ENCODE data around the gene CAST. TPM values are rescaled to one million over a fixed set of nuclear protein-coding genes. Genes with fewer than 3 reads are reported as not detected.
A peak's percentile ranks its signal among the peaks of the same experiment; 100 is the strongest.

The CAST gene
- total and polyA plus RNA-seq, 8 donors: 54.0 to 458 (median 209) TPM

DNA sequence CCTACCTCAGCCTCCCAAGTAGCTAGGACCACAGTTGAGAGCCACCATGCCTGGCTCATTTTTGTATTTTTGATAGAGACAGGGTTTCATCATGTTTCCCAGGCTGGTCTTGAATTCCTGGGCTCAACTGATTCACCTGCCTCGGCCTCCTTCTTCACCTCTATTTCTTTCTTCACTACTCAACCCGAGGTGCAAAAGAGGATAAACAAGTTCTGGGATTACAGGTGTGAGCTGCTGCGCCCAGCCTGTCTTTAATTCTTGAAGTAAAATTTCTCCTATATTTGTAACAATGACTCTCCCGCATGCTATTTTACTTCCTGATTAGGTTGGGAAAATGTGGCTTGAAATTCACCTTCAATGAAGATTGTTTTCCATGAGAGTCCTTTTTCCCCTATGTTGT, 46.4 kb downstream of the CAST start:
- DNase-seq: no peak
- H3K36me3 ChIP-seq: no peaks in the 10 kb centered on the region
- intact Hi-C loops (cut with DNase I; ENCODE audit: low total_unique reads): no loop called here
- H3K27me3 ChIP-seq: no peaks in the 10 kb centered on the region
- H3K27ac ChIP-seq: peak overlapping the region in 3 of 5 donors; percentile 36 to 57 (median 39)
- peaks cover 19 to 96% (median 52%) of the 10 kb centered on the region in 4 donors for H3K4me1 ChIP-seq
- TF ChIP-seq EP300 (IDR thresholded peaks at IDR 0.05): no peak
- TF ChIP-seq, protein P1, sequence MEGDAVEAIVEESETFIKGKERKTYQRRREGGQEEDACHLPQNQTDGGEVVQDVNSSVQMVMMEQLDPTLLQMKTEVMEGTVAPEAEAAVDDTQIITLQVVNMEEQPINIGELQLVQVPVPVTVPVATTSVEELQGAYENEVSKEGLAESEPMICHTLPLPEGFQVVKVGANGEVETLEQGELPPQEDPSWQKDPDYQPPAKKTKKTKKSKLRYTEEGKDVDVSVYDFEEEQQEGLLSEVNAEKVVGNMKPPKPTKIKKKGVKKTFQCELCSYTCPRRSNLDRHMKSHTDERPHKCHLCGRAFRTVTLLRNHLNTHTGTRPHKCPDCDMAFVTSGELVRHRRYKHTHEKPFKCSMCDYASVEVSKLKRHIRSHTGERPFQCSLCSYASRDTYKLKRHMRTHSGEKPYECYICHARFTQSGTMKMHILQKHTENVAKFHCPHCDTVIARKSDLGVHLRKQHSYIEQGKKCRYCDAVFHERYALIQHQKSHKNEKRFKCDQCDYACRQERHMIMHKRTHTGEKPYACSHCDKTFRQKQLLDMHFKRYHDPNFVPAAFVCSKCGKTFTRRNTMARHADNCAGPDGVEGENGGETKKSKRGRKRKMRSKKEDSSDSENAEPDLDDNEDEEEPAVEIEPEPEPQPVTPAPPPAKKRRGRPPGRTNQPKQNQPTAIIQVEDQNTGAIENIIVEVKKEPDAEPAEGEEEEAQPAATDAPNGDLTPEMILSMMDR (IDR thresholded peaks at IDR 0.05): no peak
- TF ChIP-seq POLR2A (IDR thresholded peaks at IDR 0.05): no peak
- TF ChIP-seq POLR2AphosphoS5 (IDR thresholded peaks at IDR 0.05): no peak
- WGBS, 5 donors: 66 to 89% (median 80%) methylated on average over 4 of the region's 4 CpGs
- no peak overlapping the region for H3K4me3 ChIP-seq
- no peaks in the 10 kb centered on the region for H3K9me3 ChIP-seq

DNA sequence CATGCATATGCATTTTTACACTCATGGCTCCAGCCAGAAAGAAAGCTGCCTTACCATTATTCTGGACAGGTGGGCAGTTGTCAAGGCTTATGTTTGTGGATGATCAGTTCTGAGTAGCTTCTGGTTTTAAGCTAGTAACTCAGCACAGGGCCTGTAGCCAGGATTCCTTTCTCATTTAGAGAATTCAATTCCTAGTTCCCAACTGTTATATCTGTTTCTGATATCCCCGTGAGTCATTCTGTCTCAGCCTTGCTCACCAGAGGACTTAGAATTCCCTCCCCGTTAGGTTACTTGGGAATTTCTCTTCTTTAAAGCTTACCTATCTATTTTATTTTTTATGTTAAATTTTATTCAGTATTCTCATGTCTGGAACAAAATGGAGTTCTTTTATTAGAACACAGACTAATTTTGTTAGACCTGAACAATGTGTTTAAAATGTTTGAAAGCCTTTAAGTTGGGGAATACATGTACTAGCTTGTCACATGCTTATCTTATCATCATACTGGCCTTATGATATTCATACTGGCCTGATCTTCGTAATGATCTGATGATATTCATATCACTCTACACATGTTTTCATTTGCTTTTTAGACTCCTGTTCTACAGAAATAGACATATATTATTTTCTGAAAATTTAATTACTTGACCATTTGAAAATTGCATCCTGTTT, 47.1 kb downstream of the CAST start:
- H3K27ac ChIP-seq: peak overlapping the region in 3 of 5 donors; percentile 36 to 57 (median 39)
- TF ChIP-seq POLR2A (IDR thresholded peaks at IDR 0.05) (no peak), EP300 (IDR thresholded peaks at IDR 0.05) (no peak), POLR2AphosphoS5 (IDR thresholded peaks at IDR 0.05) (peak in 1 of 3 donors; percentile 26)
- peaks cover 17 to 96% (median 52%) of the 10 kb centered on the region in 4 donors for H3K4me1 ChIP-seq
- H3K36me3 ChIP-seq: no peaks in the 10 kb centered on the region
- H3K4me3 ChIP-seq: no peak overlapping the region
- intact Hi-C loops (cut with DNase I; ENCODE audit: low total_unique reads): no loop called here
- DNase-seq: no peak
- no peaks in the 10 kb centered on the region for H3K9me3 ChIP-seq
- no peaks in the 10 kb centered on the region for H3K27me3 ChIP-seq
- WGBS, 5 donors: 24 to 35% (median 29%) methylated on average over 3 of the region's 3 CpGs

DNA sequence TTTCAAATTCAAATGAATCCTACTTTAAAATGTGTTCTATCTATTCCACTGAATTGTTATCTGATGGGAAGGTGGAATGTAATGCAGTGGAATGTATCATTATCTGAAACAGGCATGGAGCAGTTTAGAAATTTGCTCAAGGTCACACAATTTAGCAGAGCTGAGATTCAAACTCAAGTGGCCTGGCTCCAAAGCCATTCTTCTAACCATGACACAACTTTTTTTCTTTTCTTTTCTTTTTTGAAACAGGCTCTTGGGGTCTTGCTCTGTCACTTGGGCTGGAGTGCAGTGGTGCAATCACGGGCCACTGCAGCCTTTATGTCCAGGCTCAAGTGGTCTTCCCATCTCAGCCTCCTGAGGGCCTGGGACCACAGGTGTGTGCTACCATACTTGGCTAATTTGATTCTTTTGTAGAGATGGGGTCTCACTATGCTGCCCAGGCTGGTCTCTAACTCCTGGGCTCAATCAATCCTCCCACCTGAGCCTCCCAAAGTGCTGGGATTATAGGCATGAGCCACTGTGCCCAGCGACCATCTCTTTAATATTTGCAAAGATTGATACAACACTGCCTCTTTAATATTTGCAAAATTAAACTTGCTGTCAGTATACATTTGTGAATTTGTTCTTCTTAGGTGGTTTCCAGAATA, 50.0 kb downstream of the CAST start:
- no peak overlapping the region for H3K27ac ChIP-seq
- no peak for DNase-seq

GRCh38 chr5:96714450-96714849, 52.3 kb downstream of the CAST start:
- H3K9me3 ChIP-seq: no peaks in the 10 kb centered on the region
- no peaks in the 10 kb centered on the region for H3K36me3 ChIP-seq
- peaks cover 18 to 97% (median 55%) of the 10 kb centered on the region in 4 donors for H3K4me1 ChIP-seq
- peak in 1 of 2 donors; percentile 73 for DNase-seq
- TF ChIP-seq POLR2A (IDR thresholded peaks at IDR 0.05): no peak
- TF ChIP-seq POLR2AphosphoS5 (IDR thresholded peaks at IDR 0.05): peak in 2 of 3 donors; percentile 25 to 44
- TF ChIP-seq EP300 (IDR thresholded peaks at IDR 0.05): no peak
- TF ChIP-seq, protein P1 (IDR thresholded peaks at IDR 0.05): no peak
- no peak overlapping the region for H3K4me3 ChIP-seq
- intact Hi-C loops (cut with DNase I; ENCODE audit: low total_unique reads): no loop called here
- H3K27ac ChIP-seq: peak overlapping the region in 4 of 5 donors; percentile 67 to 85 (median 79)
- H3K27me3 ChIP-seq: no peaks in the 10 kb centered on the region

More for the DNA sequence above, 50.0 kb downstream of the CAST start:
- Histone ChIP-seq H3K4me3 (no peak overlapping the region), H3K27me3 (no peaks in the 10 kb centered on the region), H3K36me3 (no peaks in the 10 kb centered on the region), H3K9me3 (no peaks in the 10 kb centered on the region), H3K4me1 (peaks cover 19 to 99% (median 57%) of the 10 kb centered on the region in 4 donors)
- intact Hi-C loops (cut with DNase I; ENCODE audit: low total_unique reads): no loop called here
- TF ChIP-seq, protein P1 (IDR thresholded peaks at IDR 0.05): no peak
- no peak for TF ChIP-seq EP300 (IDR thresholded peaks at IDR 0.05)
- no peak for TF ChIP-seq POLR2A (IDR thresholded peaks at IDR 0.05)
- TF ChIP-seq POLR2AphosphoS5 (IDR thresholded peaks at IDR 0.05): no peak
- WGBS, 5 donors: 95 to 100% (median 97%) methylated on average over 2 of the region's 2 CpGs

Measured in stomach (tissue), 9 donors.